H1 (cell line): ENCODE data around the gene KHSRP. TPM values are rescaled to one million over a fixed set of nuclear protein-coding genes. Genes with fewer than 3 reads are reported as not detected.

Experiments
- CTCF ChIA-PET: fragments of 300-600 bp; sonication (Branson Sonifier 250); formaldehyde crosslinking; loops from one replicate; lab custom pipeline; 2021; ENCODE audit not compliant: partially characterized antibody; lab: Charles Lee
- POLR2A ChIA-PET: fragments of 300-600 bp; sonication (Branson Sonifier 250); formaldehyde crosslinking; loops from one replicate; lab custom pipeline; 2021; ENCODE audit warnings: inconsistent platforms; ENCODE audit not compliant: partially characterized antibody; lab: Charles Lee
- DNase-seq, 2 experiments: peaks; one replicate each; pipeline versions ENCODE4 v3.0.0 to v3.0.0-alpha.2; 2010 to 2022; ENCODE audit warnings: low spot score in 2 of 2, low read depth in 1 of 2, mixed read lengths in 1 of 2
- FAIRE-seq: peaks from 2 replicates; lab custom pipeline; 2011; peaks lifted over from hg19 to GRCh38; lab: Jason Lieb, UNC
- H2AFZ ChIP-seq: 2 replicates; pipeline ENCODE4 v1.8.1; 2012; ENCODE audit warnings: low read length, inconsistent platforms
- H2AK5ac ChIP-seq: 2 replicates; pipeline ENCODE4 v1.6.1; 2013; ENCODE audit warnings: low read depth, low read length
- H2BK120ac ChIP-seq: replicated peaks from 2 replicates; pipeline ENCODE3; 2013; ENCODE audit warnings: low read depth, low read length, inconsistent platforms
- H2BK12ac ChIP-seq: 2 replicates; pipeline ENCODE4 v1.6.1; 2013; ENCODE audit warnings: low read depth, low read length
- H2BK15ac ChIP-seq: 2 replicates; pipeline ENCODE4 v1.6.1; 2013; ENCODE audit warnings: low read length
- H2BK20ac ChIP-seq: 2 replicates; pipeline ENCODE4 v1.6.1; 2013; ENCODE audit warnings: low read length
- H2BK5ac ChIP-seq: 2 replicates; pipeline ENCODE4 v1.6.1; 2013; ENCODE audit warnings: low read depth, low read length
- H3K14ac ChIP-seq: 2 replicates; pipeline ENCODE4 v1.6.1; 2013; ENCODE audit warnings: inconsistent platforms; ENCODE audit not compliant: insufficient read length
- H3K18ac ChIP-seq: 2 replicates; pipeline ENCODE4 v1.6.1; 2013; ENCODE audit warnings: low read length; ENCODE audit errors: extremely low read depth
- H3K23ac ChIP-seq: 2 replicates; pipeline ENCODE4 v1.6.1; 2013; ENCODE audit warnings: inconsistent platforms; ENCODE audit not compliant: insufficient read length
- H3K23me2 ChIP-seq: 2 replicates; pipeline ENCODE4 v1.6.1; 2013; ENCODE audit warnings: low read depth, low read length
- H3K27ac ChIP-seq: 2 replicates; pipeline ENCODE4 v1.6.1; 2011; ENCODE audit warnings: low read depth, low read length, inconsistent platforms
- H3K27me3 ChIP-seq, 4 experiments: replicated peaks in 1 of 4; 1 replicate in 1 of 4; 2 replicates in 3 of 4; pipeline versions ENCODE4 v1.6.1 to v1.8.1; 2011 to 2013; ENCODE audit warnings: low read length in 3 of 4, mild to moderate bottlenecking in 3 of 4, inconsistent platforms in 2 of 4, mixed read lengths in 2 of 4, moderate library complexity in 1 of 4; ENCODE audit not compliant: control insufficient read depth in 3 of 4, insufficient read depth in 3 of 4; ENCODE audit errors: extremely low read depth in 1 of 4
- H3K36me3 ChIP-seq, 4 experiments: 2 replicates each; pipeline versions ENCODE4 v1.6.1 to v1.8.1; 2011 to 2013; ENCODE audit warnings: mild to moderate bottlenecking in 4 of 4, low read length in 3 of 4, moderate library complexity in 2 of 4, control low read depth in 1 of 4, inconsistent platforms in 1 of 4; ENCODE audit not compliant: insufficient read depth in 4 of 4, control insufficient read depth in 2 of 4
- H3K4ac ChIP-seq: replicated peaks from 2 replicates; pipeline ENCODE3; 2013; ENCODE audit warnings: low read length, low read depth, mixed read lengths, inconsistent platforms; ENCODE audit not compliant: insufficient read length
- H3K4me1 ChIP-seq, 4 experiments: replicated peaks in 1 of 4; 1 replicate in 1 of 4; 2 replicates in 3 of 4; pipeline versions ENCODE4 v1.6.1 to v1.8.1; 2011 to 2013; ENCODE audit warnings: low read length in 3 of 4, inconsistent platforms in 2 of 4, mixed read lengths in 1 of 4; ENCODE audit not compliant: insufficient read depth in 4 of 4, control insufficient read depth in 3 of 4
- H3K4me2 ChIP-seq, 2 experiments: 2 replicates each; pipeline versions ENCODE4 v1.6.1 to v1.8.1; 2011 to 2013; ENCODE audit warnings: low read depth in 2 of 2, low read length in 2 of 2, control low read depth in 1 of 2, inconsistent platforms in 1 of 2, mild to moderate bottlenecking in 1 of 2; ENCODE audit not compliant: insufficient read depth in 1 of 2
- H3K4me3 ChIP-seq, 4 experiments: fragments of 200-600, 300-600 bp in 1 of 4; sonication (generic), shearing (Covaris generic), sonication (Bioruptor Twin) in 1 of 4; 2 replicates each; pipeline versions ENCODE4 v1.5.1 to v1.8.1; 2011 to 2016; ENCODE audit warnings: low read length in 4 of 4, low read depth in 3 of 4, control low read depth in 2 of 4, inconsistent platforms in 2 of 4, mild to moderate bottlenecking in 2 of 4, mixed read lengths in 1 of 4, moderate library complexity in 1 of 4; ENCODE audit not compliant: insufficient read depth in 2 of 4; ENCODE audit errors: extremely low read depth in 1 of 4
- H3K56ac ChIP-seq: replicated peaks from 2 replicates; pipeline ENCODE3; 2013; ENCODE audit warnings: low read depth, mild to moderate bottlenecking, mixed read lengths, low read length, inconsistent platforms; ENCODE audit not compliant: insufficient read length
- H3K79me1 ChIP-seq: 2 replicates; pipeline ENCODE4 v1.6.1; 2013; ENCODE audit warnings: low read depth, low read length, control low read depth
- H3K79me2 ChIP-seq, 2 experiments: 2 replicates each; pipeline versions ENCODE4 v1.6.1 to v1.8.1; 2012 to 2013; ENCODE audit warnings: low read length in 2 of 2, mild to moderate bottlenecking in 2 of 2, inconsistent platforms in 1 of 2; ENCODE audit not compliant: insufficient read depth in 2 of 2, control insufficient read depth in 1 of 2
- H3K9ac ChIP-seq, 4 experiments: replicated peaks in 1 of 4; 1 replicate in 1 of 4; 2 replicates in 3 of 4; pipeline versions ENCODE4 v1.6.1 to v1.8.1; 2011 to 2013; ENCODE audit warnings: low read depth in 3 of 4, low read length in 3 of 4, control low read depth in 2 of 4, mild to moderate bottlenecking in 2 of 4, moderate library complexity in 2 of 4, inconsistent platforms in 1 of 4; ENCODE audit errors: extremely low read depth in 1 of 4
- H3K9me3 ChIP-seq, 2 experiments: 2 replicates each; pipeline versions ENCODE4 v1.6.1 to v1.8.1; 2012 to 2013; ENCODE audit warnings: mild to moderate bottlenecking in 2 of 2, moderate library complexity in 2 of 2, control low read depth in 1 of 2, inconsistent platforms in 1 of 2, low read depth in 1 of 2, low read length in 1 of 2, mixed read lengths in 1 of 2; ENCODE audit not compliant: insufficient read depth in 2 of 2
- H4K20me1 ChIP-seq, 2 experiments: replicated peaks in 1 of 2; 2 replicates each; pipeline versions ENCODE3 to v1.8.1; 2011 to 2013; ENCODE audit warnings: inconsistent platforms in 2 of 2, low read length in 2 of 2, mild to moderate bottlenecking in 1 of 2; ENCODE audit not compliant: insufficient read depth in 2 of 2, control insufficient read depth in 1 of 2
- H4K5ac ChIP-seq: 2 replicates; pipeline ENCODE4 v1.6.1; 2013; ENCODE audit warnings: low read length, low read depth, mixed read lengths, inconsistent platforms; ENCODE audit not compliant: insufficient read length
- H4K8ac ChIP-seq: 2 replicates; pipeline ENCODE4 v1.8.0; 2013; ENCODE audit warnings: mild to moderate bottlenecking, moderate library complexity, low read length, inconsistent platforms; ENCODE audit not compliant: insufficient read depth; ENCODE audit errors: extremely low read depth
- H4K91ac ChIP-seq: replicated peaks from 2 replicates; pipeline ENCODE3; 2013; ENCODE audit warnings: low read length, mixed read lengths, inconsistent platforms; ENCODE audit not compliant: insufficient read length
- EP300 ChIP-seq, 2 experiments: IDR thresholded peaks; 1 replicate in 1 of 2; 2 replicates in 1 of 2; pipeline ENCODE4 v1.6.1; 2011 to 2012; ENCODE audit warnings: low read depth in 2 of 2, low read length in 2 of 2, mild to moderate bottlenecking in 2 of 2, borderline replicate concordance in 1 of 2, inconsistent platforms in 1 of 2, moderate library complexity in 1 of 2
- FOSL1 ChIP-seq: IDR thresholded peaks from 2 replicates; pipeline ENCODE4 v1.6.1; 2011; ENCODE audit warnings: mild to moderate bottlenecking, low read depth, low read length, moderate library complexity; ENCODE audit not compliant: insufficient read depth
- GABPA ChIP-seq: IDR thresholded peaks from 2 replicates; pipeline ENCODE4 v1.6.1; 2011; ENCODE audit warnings: mild to moderate bottlenecking, low read length, moderate library complexity, borderline replicate concordance; ENCODE audit not compliant: insufficient read depth
- GTF2F1 ChIP-seq: IDR thresholded peaks from 2 replicates; pipeline ENCODE4 v1.6.1; 2012; ENCODE audit warnings: low read depth, low read length, improper control_type of control experiment, borderline replicate concordance
- TBP ChIP-seq: IDR thresholded peaks from 2 replicates; pipeline ENCODE4 v1.6.1; 2011; ENCODE audit warnings: low read depth, low read length, improper control_type of control experiment
- WGBS, 2 experiments: shearing (Covaris generic) in 1 of 2; methylation state at CpG; one replicate each; pipeline versions ENCODE4 v1.1.6 to v1.1.7; 2013 to 2015; ENCODE audit warnings: low lambda C conversion rate in 2 of 2, mixed read lengths in 2 of 2, inconsistent platforms in 1 of 2, low coverage in 1 of 2, missing lambda C conversion rate in 1 of 2; ENCODE audit not compliant: insufficient replicate concordance in 2 of 2, insufficient coverage in 1 of 2, insufficient read length in 1 of 2; ENCODE audit errors: extremely low coverage in 1 of 2, missing lambda C conversion rate in 1 of 2; 5-methylcytosine and 5-hydroxymethylcytosine counted together
- polyA plus RNA-seq, 7 experiments: library from polyadenylated mRNA; depleted of rRNA in 3 of 7; stranded (reverse) in 5 of 7; unstranded in 2 of 7; fragments of >200 nt in 5 of 7; fragments of 200-250 nt in 2 of 7; gene quantifications; 1 replicate in 5 of 7; 2 replicates in 1 of 7; 4 replicates in 1 of 7; pipeline versions ENCODE4 v1.2.1 to v1.2.3, GENCODE V29; 2011 to 2013; ENCODE audit warnings: missing spikeins in 2 of 7, mixed read lengths in 2 of 7
- total RNA-seq: library from RNA; stranded (reverse); fragmentation: NEBNext Ultra II Directional; extraction: Animal tissue kit (Norgen Biotek cat#: 25700); gene quantifications from 2 replicates; pipeline ENCODE4 v1.2.1, GENCODE V29; 2021

Gene KHSRP
- total and polyA plus RNA-seq, 2 of the 8 experiments (the other 6 are each of a cell fraction or from before 2014, with no cell fraction given) = 143 to 573 TPM

DNA sequence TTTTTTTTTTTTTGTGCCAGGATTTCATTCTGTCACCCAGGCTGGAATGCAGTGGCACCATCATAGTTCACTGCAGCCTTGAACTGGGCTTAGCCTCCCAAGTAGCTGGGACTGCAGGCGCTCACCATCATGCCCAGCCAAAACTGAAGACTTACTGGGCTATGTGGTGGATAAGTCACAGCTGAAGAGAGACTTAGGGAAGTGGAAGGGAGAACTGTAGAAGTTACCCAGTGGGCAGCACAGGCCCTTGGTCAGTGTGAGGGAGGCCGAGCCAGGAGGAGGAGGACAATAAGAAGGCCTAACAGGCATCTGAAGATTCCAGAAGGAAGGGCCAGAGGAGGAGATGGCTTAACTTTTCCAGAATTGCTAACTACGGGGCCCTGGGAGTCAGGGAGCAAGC is 44.9 kb downstream of the KHSRP start:
- Histone ChIP-seq H3K9ac (no peak overlapping the region), H2BK5ac (no peak overlapping the region), H3K4me3 (no peak overlapping the region), H4K5ac (no peak overlapping the region), H3K27me3 (no peaks in the 10 kb centered on the region), H2BK120ac (no peak overlapping the region), H2AFZ (no peak overlapping the region), H2BK12ac (no peak overlapping the region), H3K36me3 (peaks cover 20 to 54% (median 37%) of the 10 kb centered on the region in 4 experiments), H4K91ac (no peak overlapping the region), H3K14ac (no peak overlapping the region), H4K8ac (no peak overlapping the region), H3K56ac (no peak overlapping the region), H3K79me1 (no peaks in the 10 kb centered on the region), H3K18ac (no peak overlapping the region), H3K4me1 (peaks cover 0 to 6% (median 0%) of the 10 kb centered on the region in 4 experiments; a peak in 3 of 7 replicates), H3K23me2 (no peaks in the 10 kb centered on the region), H4K20me1 (peaks cover 2 to 8% of the 10 kb centered on the region in 2 experiments), H3K9me3 (peaks cover 5 to 11% of the 10 kb centered on the region in 2 experiments; a peak in 2 of 4 replicates), H3K79me2 (no peaks in the 10 kb centered on the region), H3K27ac (no peak overlapping the region), H3K4ac (no peak overlapping the region), H3K23ac (no peak overlapping the region), H2BK15ac (no peak overlapping the region), H2BK20ac (no peak overlapping the region), H3K4me2 (no peak overlapping the region), H2AK5ac (no peak overlapping the region)
- 95% methylated on average over 3 of the region's 3 CpGs; no CpG with 5 or more reads in 1 of the 2 experiments for WGBS, 2 experiments
- CTCF ChIA-PET = no interaction called here
- POLR2A ChIA-PET = interaction anchor here (0.9 to 9.9 kb wide), 3 partner anchors 11 to 44 kb away, joined by 3 to 81 read pairs (median 5); partner anchors contain the start of gene GTF2F1
- FAIRE-seq (no peak), DNase-seq (no peak)
- TF ChIP-seq FOSL1 (no peak), EP300 (IDR thresholded peaks at IDR 0.05; ENCODE audit: borderline replicate concordance in 1 of 2, low read depth in 2 of 2, low read length in 2 of 2) (no peak), GABPA (no peak), GTF2F1 (no peak), TBP (no peak)
